VCaP (cell line): ENCODE measurements around the gene PDE9A.

ENCODE experiments used
- H3K27ac ChIP-seq: fragments of 450-650 bp; 2 replicates; pipeline ENCODE4 v1.5.1; 2017
- CTCF ChIP-seq: fragments of 450-650 bp; conservative IDR thresholded peaks from 2 replicates; pipeline ENCODE4 v1.5.1; 2017; ENCODE audit warnings: mild to moderate bottlenecking, moderate library complexity

PDE9A gene

GRCh38 chr21:42637267-42638041 lies 16.0 kb upstream of the PDE9A start:
- H3K27ac ChIP-seq: peak overlapping the region; percentile 56
- TF ChIP-seq CTCF: no peak

GRCh38 chr21:42638266-42638863 lies 15.1 kb upstream of the PDE9A start:
- H3K27ac ChIP-seq: no peak overlapping the region
- no peak for TF ChIP-seq CTCF

GRCh38 chr21:42639646-42640152 lies 13.7 kb upstream of the PDE9A start:
- H3K27ac ChIP-seq: no peak overlapping the region
- TF ChIP-seq CTCF: no peak

GRCh38 chr21:42640486-42640885 lies 12.9 kb upstream of the PDE9A start:
- H3K27ac ChIP-seq: no peak overlapping the region
- no peak for TF ChIP-seq CTCF

GRCh38 chr21:42641311-42642218 lies 11.9 kb upstream of the PDE9A start:
- no peak for TF ChIP-seq CTCF
- H3K27ac ChIP-seq: no peak overlapping the region

- TF ChIP-seq CTCF: no peak
- H3K27ac ChIP-seq: no peak overlapping the region
Measured at GRCh38 chr21:42642219-42642745, 11.1 kb upstream of the PDE9A start.
